ENCODE data around the gene RHBDF1. TPM values are rescaled to one million over a fixed set of nuclear protein-coding genes. Genes with fewer than 3 reads are reported as not detected.
A peak's percentile ranks its signal among the peaks of the same experiment; 100 is the strongest.

RHBDF1 gene
- total and polyA plus RNA-seq, 9 of the 15 experiments (the other 6 are each of a cell fraction or from before 2014, with no cell fraction given) = 1.0 to 8.2 (median 4.2) TPM

DNA sequence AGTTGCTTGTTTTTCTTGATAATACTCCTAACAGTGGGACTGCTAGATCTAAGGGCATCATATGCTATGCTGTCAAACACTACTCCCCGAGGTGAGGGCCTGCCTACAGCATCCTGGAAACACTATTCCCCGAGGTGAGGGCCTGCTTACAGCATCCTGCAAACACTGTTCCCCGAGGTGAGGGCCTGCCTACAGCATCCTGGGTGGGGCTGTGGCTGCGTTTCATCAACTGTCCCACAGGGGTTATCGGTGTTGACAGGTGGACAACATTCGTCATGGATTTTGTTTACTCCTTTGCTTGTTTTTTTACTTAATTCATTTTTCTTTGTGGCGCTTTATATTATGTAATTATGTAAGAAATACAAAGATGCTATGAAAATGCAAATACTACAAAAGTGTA is 43.6 kb upstream of the RHBDF1 start (continued):
- TF ChIP-seq POLR2AphosphoS2 (IDR thresholded peaks at IDR 0.05; ENCODE audit: low read length) (no peak), FOXP1 (CRISPR knock-in tag; IDR thresholded peaks at IDR 0.05) (0 out of 2 replicates have a peak, but pooled peaks have one; percentile 46), CTBP1 (IDR thresholded peaks at IDR 0.05; ENCODE audit: borderline replicate concordance) (peak; percentile 47; the same call in 1 of the 2 replicates), SETDB1 (IDR thresholded peaks at IDR 0.05; ENCODE audit: low read length) (no peak), WHSC1 (IDR thresholded peaks at IDR 0.05; ENCODE audit: low read length) (peak; percentile 67), CBFA2T2 (conservative IDR thresholded peaks at IDR 0.05) (0 out of 2 replicates have a peak, but pooled peaks have one; percentile 10)
- TF ChIP-seq, protein P1, sequence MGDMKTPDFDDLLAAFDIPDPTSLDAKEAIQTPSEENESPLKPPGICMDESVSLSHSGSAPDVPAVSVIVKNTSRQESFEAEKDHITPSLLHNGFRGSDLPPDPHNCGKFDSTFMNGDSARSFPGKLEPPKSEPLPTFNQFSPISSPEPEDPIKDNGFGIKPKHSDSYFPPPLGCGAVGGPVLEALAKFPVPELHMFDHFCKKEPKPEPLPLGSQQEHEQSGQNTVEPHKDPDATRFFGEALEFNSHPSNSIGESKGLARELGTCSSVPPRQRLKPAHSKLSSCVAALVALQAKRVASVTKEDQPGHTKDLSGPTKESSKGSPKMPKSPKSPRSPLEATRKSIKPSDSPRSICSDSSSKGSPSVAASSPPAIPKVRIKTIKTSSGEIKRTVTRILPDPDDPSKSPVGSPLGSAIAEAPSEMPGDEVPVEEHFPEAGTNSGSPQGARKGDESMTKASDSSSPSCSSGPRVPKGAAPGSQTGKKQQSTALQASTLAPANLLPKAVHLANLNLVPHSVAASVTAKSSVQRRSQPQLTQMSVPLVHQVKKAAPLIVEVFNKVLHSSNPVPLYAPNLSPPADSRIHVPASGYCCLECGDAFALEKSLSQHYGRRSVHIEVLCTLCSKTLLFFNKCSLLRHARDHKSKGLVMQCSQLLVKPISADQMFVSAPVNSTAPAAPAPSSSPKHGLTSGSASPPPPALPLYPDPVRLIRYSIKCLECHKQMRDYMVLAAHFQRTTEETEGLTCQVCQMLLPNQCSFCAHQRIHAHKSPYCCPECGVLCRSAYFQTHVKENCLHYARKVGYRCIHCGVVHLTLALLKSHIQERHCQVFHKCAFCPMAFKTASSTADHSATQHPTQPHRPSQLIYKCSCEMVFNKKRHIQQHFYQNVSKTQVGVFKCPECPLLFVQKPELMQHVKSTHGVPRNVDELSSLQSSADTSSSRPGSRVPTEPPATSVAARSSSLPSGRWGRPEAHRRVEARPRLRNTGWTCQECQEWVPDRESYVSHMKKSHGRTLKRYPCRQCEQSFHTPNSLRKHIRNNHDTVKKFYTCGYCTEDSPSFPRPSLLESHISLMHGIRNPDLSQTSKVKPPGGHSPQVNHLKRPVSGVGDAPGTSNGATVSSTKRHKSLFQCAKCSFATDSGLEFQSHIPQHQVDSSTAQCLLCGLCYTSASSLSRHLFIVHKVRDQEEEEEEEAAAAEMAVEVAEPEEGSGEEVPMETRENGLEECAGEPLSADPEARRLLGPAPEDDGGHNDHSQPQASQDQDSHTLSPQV (IDR thresholded peaks at IDR 0.05) = 0 out of 2 replicates have a peak, but pooled peaks have one; percentile 34

DNA sequence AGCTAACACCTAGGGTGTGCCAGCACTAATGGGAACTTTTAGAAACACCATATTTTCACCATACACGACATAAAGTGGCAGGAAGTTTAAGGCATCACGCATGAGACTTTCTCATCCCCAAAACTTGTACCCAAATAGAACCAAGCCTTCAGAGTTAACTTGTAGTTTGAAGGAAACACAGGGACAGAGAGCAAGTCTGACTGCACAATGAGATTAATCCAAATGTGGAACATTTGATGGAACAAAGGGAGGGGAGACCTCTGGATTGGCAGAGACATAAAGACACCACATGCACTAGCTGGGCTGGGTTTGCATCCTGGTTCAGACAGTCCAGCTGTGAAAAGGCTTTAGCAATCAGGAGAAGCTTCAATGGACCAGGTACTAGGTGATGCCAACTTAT is 41.9 kb upstream of the RHBDF1 start:
- intact Hi-C loops (cut with micrococcal nuclease) = no loop called here
- peaks cover 46 to 48% of the 10 kb centered on the region in 2 experiments for H3K4me1 ChIP-seq (replicated peaks in 1 of 2; ENCODE audit: control insufficient read depth in 2 of 2, insufficient read depth in 2 of 2, low read length in 2 of 2)
- FAIRE-seq (no peak), DNase-seq (ENCODE audit: extremely low read depth in 1 of 4, low spot score in 3 of 4) (no peak), ATAC-seq (no peak)
- H3K79me2 ChIP-seq (ENCODE audit: control insufficient read depth, insufficient read depth, low read length) = peaks cover 18% of the 10 kb centered on the region; the same call in 2 of the 3 replicates
- 33% methylated on average over 2 of the region's 2 CpGs for WGBS (ENCODE audit: insufficient coverage, low coverage, missing lambda C conversion rate)
- H3K27ac ChIP-seq (ENCODE audit: extremely low read depth, low read depth, low read length) = peak overlapping the region; percentile 92
- no peak for TF ChIP-seq ATF7 (IDR thresholded peaks at IDR 0.05)
- TF ChIP-seq, protein P2, sequence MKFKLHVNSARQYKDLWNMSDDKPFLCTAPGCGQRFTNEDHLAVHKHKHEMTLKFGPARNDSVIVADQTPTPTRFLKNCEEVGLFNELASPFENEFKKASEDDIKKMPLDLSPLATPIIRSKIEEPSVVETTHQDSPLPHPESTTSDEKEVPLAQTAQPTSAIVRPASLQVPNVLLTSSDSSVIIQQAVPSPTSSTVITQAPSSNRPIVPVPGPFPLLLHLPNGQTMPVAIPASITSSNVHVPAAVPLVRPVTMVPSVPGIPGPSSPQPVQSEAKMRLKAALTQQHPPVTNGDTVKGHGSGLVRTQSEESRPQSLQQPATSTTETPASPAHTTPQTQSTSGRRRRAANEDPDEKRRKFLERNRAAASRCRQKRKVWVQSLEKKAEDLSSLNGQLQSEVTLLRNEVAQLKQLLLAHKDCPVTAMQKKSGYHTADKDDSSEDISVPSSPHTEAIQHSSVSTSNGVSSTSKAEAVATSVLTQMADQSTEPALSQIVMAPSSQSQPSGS (CRISPR knock-in tag; IDR thresholded peaks at IDR 0.05) = no peak
- TF ChIP-seq ZNF561 (CRISPR knock-in tag; conservative IDR thresholded peaks at IDR 0.05) = no peak
- no peak for TF ChIP-seq ZKSCAN1 (IDR thresholded peaks at IDR 0.05; ENCODE audit: low read depth, low read length)
- TF ChIP-seq, protein P3, sequence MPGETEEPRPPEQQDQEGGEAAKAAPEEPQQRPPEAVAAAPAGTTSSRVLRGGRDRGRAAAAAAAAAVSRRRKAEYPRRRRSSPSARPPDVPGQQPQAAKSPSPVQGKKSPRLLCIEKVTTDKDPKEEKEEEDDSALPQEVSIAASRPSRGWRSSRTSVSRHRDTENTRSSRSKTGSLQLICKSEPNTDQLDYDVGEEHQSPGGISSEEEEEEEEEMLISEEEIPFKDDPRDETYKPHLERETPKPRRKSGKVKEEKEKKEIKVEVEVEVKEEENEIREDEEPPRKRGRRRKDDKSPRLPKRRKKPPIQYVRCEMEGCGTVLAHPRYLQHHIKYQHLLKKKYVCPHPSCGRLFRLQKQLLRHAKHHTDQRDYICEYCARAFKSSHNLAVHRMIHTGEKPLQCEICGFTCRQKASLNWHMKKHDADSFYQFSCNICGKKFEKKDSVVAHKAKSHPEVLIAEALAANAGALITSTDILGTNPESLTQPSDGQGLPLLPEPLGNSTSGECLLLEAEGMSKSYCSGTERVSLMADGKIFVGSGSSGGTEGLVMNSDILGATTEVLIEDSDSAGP (CRISPR knock-in tag; IDR thresholded peaks at IDR 0.05) = no peak
- in situ Hi-C loops (cut with MboI) = no loop called here
- H3K4me3 ChIP-seq = no peak overlapping the region
- H4K20me1 ChIP-seq (replicated peaks; ENCODE audit: control insufficient read depth, insufficient read depth, low read length) = no peaks in the 10 kb centered on the region
- no peaks in the 10 kb centered on the region; a peak in 1 of 5 replicates for H3K27me3 ChIP-seq (ENCODE audit: control insufficient read depth in 2 of 2, insufficient read depth in 2 of 2, low read length in 2 of 2)
- H3K9me1 ChIP-seq (ENCODE audit: control insufficient read depth, insufficient read depth, low read length) = no peaks in the 10 kb centered on the region
- peaks cover 70% of the 10 kb centered on the region for H3K36me3 ChIP-seq (ENCODE audit: control insufficient read depth, insufficient read depth, low read length)
- POLR2A ChIA-PET = interaction anchor here (0.7 to 0.8 kb wide), 2 partner anchors 8 to 371 kb away, joined by 3 to 5 read pairs; no protein-coding TSS in a partner anchor
- CTCF ChIA-PET (ENCODE audit: low intra/inter-chr PET ratio) = no interaction called here
- no peak overlapping the region for H2AFZ ChIP-seq (ENCODE audit: low read depth, low read length)
- BruUV-seq (replicated peaks) = no TSS peak
- peak overlapping the region in 1 of 2 experiments; percentile 62; a peak in 2 of 4 replicates for H3K9ac ChIP-seq (ENCODE audit: insufficient read depth in 1 of 2, low read depth in 2 of 2, low read length in 2 of 2)
- H3K4me2 ChIP-seq (ENCODE audit: insufficient read depth, low read length) = peak overlapping the region; percentile 62; the same call in 1 of the 2 replicates
- no peaks in the 10 kb centered on the region for H3K9me3 ChIP-seq (replicated peaks; ENCODE audit: control insufficient read depth, insufficient read depth, low read depth, low read length)
